Measurements from ENCODE around the gene SCYL3.

The SCYL3 gene

DNA sequence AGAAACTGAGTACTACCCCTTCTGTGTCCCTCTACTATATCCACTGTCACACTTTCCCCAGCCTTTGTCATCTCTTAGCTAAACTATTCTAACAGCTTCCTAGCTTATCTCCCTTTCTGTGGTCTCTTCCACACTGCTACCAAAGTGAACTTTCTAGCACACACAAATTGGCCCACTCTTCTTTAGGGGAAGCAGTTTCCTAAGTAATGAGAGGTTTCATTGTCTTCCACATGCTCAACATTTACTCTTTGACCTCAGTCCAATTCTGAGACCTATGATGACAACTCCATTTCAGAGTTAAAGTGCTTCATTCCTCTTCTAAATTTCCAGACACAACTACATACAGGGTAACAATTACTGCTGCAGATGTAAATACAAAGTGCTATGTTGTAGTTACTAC, 32.9 kb downstream of the SCYL3 start:
- no peak for DNase-seq (ENCODE audit: low spot score)
- TF ChIP-seq, protein P1, sequence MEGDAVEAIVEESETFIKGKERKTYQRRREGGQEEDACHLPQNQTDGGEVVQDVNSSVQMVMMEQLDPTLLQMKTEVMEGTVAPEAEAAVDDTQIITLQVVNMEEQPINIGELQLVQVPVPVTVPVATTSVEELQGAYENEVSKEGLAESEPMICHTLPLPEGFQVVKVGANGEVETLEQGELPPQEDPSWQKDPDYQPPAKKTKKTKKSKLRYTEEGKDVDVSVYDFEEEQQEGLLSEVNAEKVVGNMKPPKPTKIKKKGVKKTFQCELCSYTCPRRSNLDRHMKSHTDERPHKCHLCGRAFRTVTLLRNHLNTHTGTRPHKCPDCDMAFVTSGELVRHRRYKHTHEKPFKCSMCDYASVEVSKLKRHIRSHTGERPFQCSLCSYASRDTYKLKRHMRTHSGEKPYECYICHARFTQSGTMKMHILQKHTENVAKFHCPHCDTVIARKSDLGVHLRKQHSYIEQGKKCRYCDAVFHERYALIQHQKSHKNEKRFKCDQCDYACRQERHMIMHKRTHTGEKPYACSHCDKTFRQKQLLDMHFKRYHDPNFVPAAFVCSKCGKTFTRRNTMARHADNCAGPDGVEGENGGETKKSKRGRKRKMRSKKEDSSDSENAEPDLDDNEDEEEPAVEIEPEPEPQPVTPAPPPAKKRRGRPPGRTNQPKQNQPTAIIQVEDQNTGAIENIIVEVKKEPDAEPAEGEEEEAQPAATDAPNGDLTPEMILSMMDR (IDR thresholded peaks at IDR 0.05; ENCODE audit: borderline replicate concordance, control extremely low read depth, extremely low read depth, insufficient read depth, missing control alignments), result no peak
- in situ Hi-C loops (cut with MboI; ENCODE audit: low sequenced_read_pairs, unreplicated experiment), result no loop called here

DNA sequence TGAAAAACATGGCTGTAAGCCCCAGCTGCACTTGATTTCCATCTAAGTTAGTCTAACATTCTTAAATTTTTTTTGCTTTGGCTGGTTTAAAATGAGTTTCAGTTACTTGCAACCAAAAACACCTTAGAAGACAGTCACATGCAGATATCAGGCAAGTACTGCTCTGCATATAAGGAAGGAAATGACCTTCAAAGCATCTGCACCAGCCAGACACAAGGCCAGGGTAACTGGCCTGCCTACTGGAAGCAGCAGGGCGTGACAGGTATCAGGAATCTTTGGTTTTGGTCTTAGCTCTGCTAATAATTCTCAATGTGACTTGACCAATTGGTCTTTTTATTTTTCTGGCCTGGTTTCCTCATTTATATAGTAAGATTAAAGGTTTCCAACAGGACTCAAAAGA, 33.5 kb downstream of the SCYL3 start:
- in situ Hi-C loops (cut with MboI; ENCODE audit: low sequenced_read_pairs, unreplicated experiment), result no loop called here

DNA sequence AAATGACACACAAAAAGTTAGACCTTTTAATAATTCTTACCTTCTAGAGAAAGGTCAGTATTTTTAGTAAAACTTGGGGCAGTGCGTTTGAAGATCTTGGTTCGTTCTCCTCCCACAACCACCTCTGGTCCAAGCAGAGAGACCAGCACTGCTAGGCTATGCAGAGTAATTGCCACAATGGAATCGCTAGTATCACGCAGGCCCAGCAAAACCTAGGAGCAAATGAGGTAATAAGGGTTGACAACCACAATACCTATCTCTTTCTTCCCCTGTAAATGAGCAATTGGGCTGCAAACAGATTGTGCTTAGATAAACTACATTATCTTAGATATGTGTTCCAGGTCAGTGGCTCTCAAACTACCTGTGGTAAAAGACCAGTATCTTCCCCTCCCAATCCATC, 34.7 kb downstream of the SCYL3 start:
- in situ Hi-C loops (cut with MboI; ENCODE audit: low sequenced_read_pairs, unreplicated experiment), result no loop called here
- TF ChIP-seq, protein P1 (IDR thresholded peaks at IDR 0.05; ENCODE audit: borderline replicate concordance, control extremely low read depth, extremely low read depth, insufficient read depth, missing control alignments), result no peak
- DNase-seq (ENCODE audit: low spot score), result no peak

More for the DNA sequence above, 33.5 kb downstream of the SCYL3 start:
- TF ChIP-seq, protein P1 (IDR thresholded peaks at IDR 0.05; ENCODE audit: borderline replicate concordance, control extremely low read depth, extremely low read depth, insufficient read depth, missing control alignments), result no peak
- DNase-seq (ENCODE audit: low spot score), result no peak

DNA sequence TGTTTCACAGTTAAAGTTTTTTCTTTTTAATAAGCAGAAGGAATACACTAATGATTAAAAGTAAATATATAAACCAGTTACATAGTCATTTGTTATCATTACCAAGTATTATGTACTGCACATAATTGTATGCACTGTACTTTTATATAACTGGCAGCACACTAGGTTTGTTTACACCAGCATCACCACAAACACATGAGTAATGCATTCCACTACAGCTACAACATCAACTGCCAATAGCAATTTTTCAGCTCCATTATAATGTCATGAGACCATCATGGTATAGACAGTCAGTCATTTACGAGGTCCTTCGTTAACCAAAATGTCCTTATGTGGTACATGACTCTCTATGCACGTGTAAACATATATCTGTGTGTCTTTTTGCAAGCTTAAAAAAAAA, 35.2 kb downstream of the SCYL3 start:
- DNase-seq (ENCODE audit: low spot score), result no peak
- TF ChIP-seq, protein P1 (IDR thresholded peaks at IDR 0.05; ENCODE audit: borderline replicate concordance, control extremely low read depth, extremely low read depth, insufficient read depth, missing control alignments), result no peak
- in situ Hi-C loops (cut with MboI; ENCODE audit: low sequenced_read_pairs, unreplicated experiment), result no loop called here

DNA sequence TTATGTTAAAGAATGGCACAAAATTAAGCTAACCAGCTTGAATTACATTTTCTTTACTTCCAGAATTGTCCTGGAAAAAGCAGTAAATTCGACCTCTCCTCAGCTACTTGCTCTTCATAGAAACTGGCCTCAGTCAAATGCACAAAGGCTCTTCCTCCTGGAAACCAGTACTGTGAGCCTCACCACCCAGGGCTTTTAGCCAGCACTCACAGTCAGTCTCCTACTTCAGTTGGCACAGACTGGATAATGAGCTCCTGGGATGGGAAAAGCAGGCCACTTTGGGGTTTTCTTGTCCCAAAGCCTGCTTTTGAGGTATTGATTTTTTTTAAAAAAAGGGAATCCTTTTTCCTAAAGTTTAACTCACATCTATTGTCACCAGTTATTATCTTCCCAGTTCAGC, 40.4 kb downstream of the SCYL3 start:
- no peak for DNase-seq (ENCODE audit: low spot score)
- in situ Hi-C loops (cut with MboI; ENCODE audit: low sequenced_read_pairs, unreplicated experiment), result no loop called here
- TF ChIP-seq, protein P1 (IDR thresholded peaks at IDR 0.05; ENCODE audit: borderline replicate concordance, control extremely low read depth, extremely low read depth, insufficient read depth, missing control alignments), result no peak

DNA sequence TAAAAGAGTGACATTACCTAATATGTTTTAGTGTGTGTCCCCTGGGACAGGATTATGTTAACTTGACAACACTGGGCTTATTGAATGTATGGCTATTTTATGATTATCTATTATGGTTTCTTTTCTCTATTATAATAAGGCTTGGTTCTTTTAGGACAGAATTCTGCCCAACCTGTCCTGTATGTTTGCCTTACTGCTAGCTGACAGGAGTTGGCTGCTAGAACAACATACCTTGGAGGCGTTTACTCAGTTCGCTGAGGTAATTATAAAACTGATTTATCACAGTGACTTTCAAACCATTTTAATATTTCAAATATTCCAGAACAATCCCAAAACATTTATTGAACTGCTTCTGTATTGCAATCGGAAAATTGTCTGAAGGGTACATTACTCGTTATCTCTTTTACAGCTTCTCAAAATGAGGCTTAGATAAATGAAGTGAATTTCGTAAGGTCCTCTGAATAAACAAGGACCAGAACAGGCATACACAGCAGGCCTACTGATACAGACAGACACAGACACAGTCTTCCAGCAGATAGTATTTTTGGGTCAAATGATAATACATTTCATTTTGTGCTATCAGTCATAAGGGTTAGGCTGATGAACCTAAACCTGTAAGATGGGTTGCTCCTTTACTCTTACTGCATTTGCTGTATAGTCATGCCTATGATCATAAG, 44.2 kb downstream of the SCYL3 start:
- in situ Hi-C loops (cut with MboI; ENCODE audit: low sequenced_read_pairs, unreplicated experiment), result no loop called here
- TF ChIP-seq, protein P1 (IDR thresholded peaks at IDR 0.05; ENCODE audit: borderline replicate concordance, control extremely low read depth, extremely low read depth, insufficient read depth, missing control alignments), result no peak
- no peak for DNase-seq (ENCODE audit: low spot score)

All from GM13976 (cell line).